Trophoblast cell (in vitro differentiated cells and primary cell): ENCODE results near the gene GABBR1.

ENCODE experiments used
- DNase-seq, 2 donors: peaks; one replicate each; pipeline ENCODE4 v3.0.0-alpha.2; 2016
- H2AFZ ChIP-seq: 2 replicates; pipeline ENCODE4 v1.6.1; 2013; ENCODE audit warnings: low read length, moderate library complexity, mild to moderate bottlenecking; ENCODE audit not compliant: insufficient read depth, poor library complexity
- H2AK5ac ChIP-seq: 2 replicates; pipeline ENCODE4 v1.6.1; 2013; ENCODE audit warnings: mild to moderate bottlenecking, low read length
- H2BK120ac ChIP-seq: 2 replicates; pipeline ENCODE4 v1.6.1; 2013; ENCODE audit warnings: low read length, mild to moderate bottlenecking, moderate library complexity; ENCODE audit not compliant: insufficient read depth, poor library complexity
- H2BK12ac ChIP-seq: 2 replicates; pipeline ENCODE4 v1.6.1; 2013; ENCODE audit warnings: mild to moderate bottlenecking, low read length, moderate library complexity
- H2BK5ac ChIP-seq: 2 replicates; pipeline ENCODE4 v1.6.1; 2013; ENCODE audit warnings: low read length, low read depth, moderate library complexity, mild to moderate bottlenecking; ENCODE audit not compliant: poor library complexity
- H3K14ac ChIP-seq: 2 replicates; pipeline ENCODE4 v1.6.1; 2013; ENCODE audit warnings: mild to moderate bottlenecking, low read length
- H3K18ac ChIP-seq: 2 replicates; pipeline ENCODE4 v1.6.1; 2013; ENCODE audit warnings: mild to moderate bottlenecking, low read length
- H3K23ac ChIP-seq: 2 replicates; pipeline ENCODE4 v1.6.1; 2013; ENCODE audit warnings: low read length
- H3K27ac ChIP-seq: 2 replicates; pipeline ENCODE4 v1.5.1; 2013; ENCODE audit warnings: low read depth, mild to moderate bottlenecking, inconsistent platforms, low read length, moderate library complexity
- H3K27me3 ChIP-seq: 2 replicates; pipeline ENCODE4 v1.6.1; 2013; ENCODE audit warnings: inconsistent platforms, mild to moderate bottlenecking, low read length, moderate library complexity; ENCODE audit not compliant: insufficient read depth
- H3K36me3 ChIP-seq, 2 experiments: 1 replicate in 1 of 2; 2 replicates in 1 of 2; pipeline ENCODE4 v1.6.1; 2013; ENCODE audit warnings: low read length in 2 of 2, mild to moderate bottlenecking in 2 of 2, moderate library complexity in 1 of 2; ENCODE audit not compliant: insufficient read depth in 2 of 2, control insufficient read depth in 1 of 2
- H3K4ac ChIP-seq: 2 replicates; pipeline ENCODE4 v1.6.1; 2013; ENCODE audit warnings: low read depth, mild to moderate bottlenecking, low read length, moderate library complexity
- H3K4me1 ChIP-seq, 2 experiments: 1 replicate in 1 of 2; 2 replicates in 1 of 2; pipeline ENCODE4 v1.6.1; 2013; ENCODE audit warnings: low read length in 2 of 2, mild to moderate bottlenecking in 2 of 2, moderate library complexity in 1 of 2; ENCODE audit not compliant: insufficient read depth in 2 of 2, control insufficient read depth in 1 of 2
- H3K4me2 ChIP-seq: 2 replicates; pipeline ENCODE4 v1.6.1; 2013; ENCODE audit warnings: inconsistent platforms, mild to moderate bottlenecking, low read length, moderate library complexity
- H3K4me3 ChIP-seq: 2 replicates; pipeline ENCODE4 v1.5.1; 2013; ENCODE audit warnings: mild to moderate bottlenecking, low read depth, low read length, inconsistent platforms
- H3K79me1 ChIP-seq: one replicate; pipeline ENCODE4 v1.6.1; 2013; ENCODE audit warnings: low read length
- H3K79me2 ChIP-seq: 2 replicates; pipeline ENCODE4 v1.6.1; 2013; ENCODE audit warnings: low read length, mild to moderate bottlenecking; ENCODE audit not compliant: control insufficient read depth, insufficient read depth, poor library complexity
- H3K9ac ChIP-seq: 2 replicates; pipeline ENCODE4 v1.6.1; 2013; ENCODE audit warnings: mild to moderate bottlenecking, low read length
- H3K9me3 ChIP-seq: 2 replicates; pipeline ENCODE4 v1.6.1; 2013; ENCODE audit warnings: low read depth, mild to moderate bottlenecking, control low read depth, inconsistent platforms, low read length; ENCODE audit not compliant: insufficient read depth
- H4K12ac ChIP-seq: 2 replicates; pipeline ENCODE4 v1.6.1; 2013; ENCODE audit warnings: low read depth, mild to moderate bottlenecking, low read length, moderate library complexity
- H4K8ac ChIP-seq: 2 replicates; pipeline ENCODE4 v1.6.1; 2013; ENCODE audit warnings: low read depth, mild to moderate bottlenecking, low read length, moderate library complexity
- H4K91ac ChIP-seq: one replicate; pipeline ENCODE4 v1.6.1; 2013; ENCODE audit warnings: low read depth, mild to moderate bottlenecking, low read length, moderate library complexity
- WGBS: extraction: QIAGEN DNeasy Blood & Tissue Kit; methylation state at CpG from one replicate; pipeline ENCODE4 v1.1.7; 2013; ENCODE audit warnings: missing lambda C conversion rate; ENCODE audit not compliant: insufficient read length, insufficient coverage; ENCODE audit errors: extremely low coverage; 5-methylcytosine and 5-hydroxymethylcytosine counted together

The GABBR1 gene

GRCh38 chr6:29667158-29667557 is 34.2 kb upstream of the GABBR1 start:
- H3K4me3 ChIP-seq = no peak overlapping the region
- no peak overlapping the region for H3K4me2 ChIP-seq
- no peak overlapping the region for H4K12ac ChIP-seq
- H3K4ac ChIP-seq = no peak overlapping the region
- no peak overlapping the region for H3K27ac ChIP-seq
- no peak overlapping the region for H4K8ac ChIP-seq
- peaks cover 4% of the 10 kb centered on the region for H3K79me1 ChIP-seq
- no peak for DNase-seq
- no peaks in the 10 kb centered on the region for H3K9me3 ChIP-seq
- no peak overlapping the region for H4K91ac ChIP-seq
- H3K79me2 ChIP-seq = peaks cover 2% of the 10 kb centered on the region
- H2AK5ac ChIP-seq = no peak overlapping the region
- no peaks in the 10 kb centered on the region for H3K36me3 ChIP-seq
- H3K18ac ChIP-seq = no peak overlapping the region
- no peak overlapping the region for H2BK5ac ChIP-seq
- no CpG with 5 or more reads among the region's 5 CpGs for WGBS
- no peak overlapping the region for H3K9ac ChIP-seq
- H3K4me1 ChIP-seq = peaks cover 6 to 16% of the 10 kb centered on the region in 2 experiments
- no peak overlapping the region for H2AFZ ChIP-seq
- H3K23ac ChIP-seq = no peak overlapping the region
- H3K14ac ChIP-seq = no peak overlapping the region
- peak overlapping the region; percentile 63 for H2BK12ac ChIP-seq
- H3K27me3 ChIP-seq = no peaks in the 10 kb centered on the region
- no peak overlapping the region for H2BK120ac ChIP-seq

- H2AK5ac ChIP-seq = no peak overlapping the region
- H3K36me3 ChIP-seq = no peaks in the 10 kb centered on the region
- H2AFZ ChIP-seq = no peak overlapping the region
- H2BK12ac ChIP-seq = peak overlapping the region; percentile 11
- no peak overlapping the region for H3K27ac ChIP-seq
- no peak overlapping the region for H4K12ac ChIP-seq
- H3K27me3 ChIP-seq = no peaks in the 10 kb centered on the region
- no peaks in the 10 kb centered on the region for H3K9me3 ChIP-seq
- no peak overlapping the region for H3K23ac ChIP-seq
- no CpG with 5 or more reads among the region's 1 CpG for WGBS
- H3K4me2 ChIP-seq = no peak overlapping the region
- no peak overlapping the region for H3K4ac ChIP-seq
- H3K79me1 ChIP-seq = peaks cover 4% of the 10 kb centered on the region
- no peak overlapping the region for H3K14ac ChIP-seq
- no peak overlapping the region for H3K9ac ChIP-seq
- H3K79me2 ChIP-seq = peaks cover 2% of the 10 kb centered on the region
- H3K18ac ChIP-seq = no peak overlapping the region
- H3K4me3 ChIP-seq = no peak overlapping the region
- DNase-seq = no peak
- H4K91ac ChIP-seq = no peak overlapping the region
- H2BK5ac ChIP-seq = no peak overlapping the region
- peak overlapping the region; percentile 35 for H2BK120ac ChIP-seq
- no peak overlapping the region for H4K8ac ChIP-seq
- H3K4me1 ChIP-seq = peaks cover 6 to 18% of the 10 kb centered on the region in 2 experiments
These were observed 33.8 kb upstream of the GABBR1 start for GRCh38 chr6:29666826-29667130.

- no peaks in the 10 kb centered on the region for H3K27me3 ChIP-seq
- H2BK120ac ChIP-seq = peak overlapping the region; percentile 35
- no peak for DNase-seq
- no peak overlapping the region for H2AFZ ChIP-seq
- H3K27ac ChIP-seq = peak overlapping the region; percentile 48
- no peak overlapping the region for H3K23ac ChIP-seq
- H3K36me3 ChIP-seq = no peaks in the 10 kb centered on the region
- no peak overlapping the region for H4K8ac ChIP-seq
- H3K79me2 ChIP-seq = peaks cover 2% of the 10 kb centered on the region
- peak overlapping the region; percentile 11 for H2BK12ac ChIP-seq
- H3K14ac ChIP-seq = no peak overlapping the region
- no peak overlapping the region for H3K9ac ChIP-seq
- no peak overlapping the region for H3K4me3 ChIP-seq
- no peak overlapping the region for H4K91ac ChIP-seq
- H4K12ac ChIP-seq = no peak overlapping the region
- no peak overlapping the region for H3K18ac ChIP-seq
- H2AK5ac ChIP-seq = no peak overlapping the region
- H3K79me1 ChIP-seq = peaks cover 8% of the 10 kb centered on the region
- peaks cover 8 to 20% of the 10 kb centered on the region in 2 experiments for H3K4me1 ChIP-seq
- no peak overlapping the region for H2BK5ac ChIP-seq
- no peak overlapping the region for H3K4ac ChIP-seq
- no CpG with 5 or more reads among the region's 8 CpGs for WGBS
- no peak overlapping the region for H3K4me2 ChIP-seq
- H3K9me3 ChIP-seq = no peaks in the 10 kb centered on the region
These were observed 33.2 kb upstream of the GABBR1 start for GRCh38 chr6:29665942-29666825.

GRCh38 chr6:29663300-29664042 is 30.5 kb upstream of the GABBR1 start:
- no peak overlapping the region for H4K8ac ChIP-seq

More at GRCh38 chr6:29663300-29664042, 30.5 kb upstream of the GABBR1 start:
- Histone ChIP-seq H2AK5ac (no peak overlapping the region), H3K79me2 (peaks cover 2% of the 10 kb centered on the region), H3K79me1 (peaks cover 8% of the 10 kb centered on the region), H4K91ac (no peak overlapping the region), H3K27ac (peak overlapping the region; percentile 40), H3K4me1 (peaks cover 8 to 22% of the 10 kb centered on the region in 2 experiments), H3K23ac (no peak overlapping the region), H3K36me3 (no peaks in the 10 kb centered on the region), H2BK5ac (no peak overlapping the region), H3K4me2 (no peak overlapping the region), H3K27me3 (no peaks in the 10 kb centered on the region), H2BK120ac (no peak overlapping the region), H3K18ac (no peak overlapping the region), H3K9ac (no peak overlapping the region), H2BK12ac (no peak overlapping the region), H3K4ac (no peak overlapping the region), H3K14ac (no peak overlapping the region), H4K12ac (no peak overlapping the region), H2AFZ (no peak overlapping the region), H3K9me3 (no peaks in the 10 kb centered on the region), H3K4me3 (no peak overlapping the region)
- WGBS = no CpG with 5 or more reads among the region's 5 CpGs
- DNase-seq = no peak
